Smooth muscle cell (in vitro differentiated cells): ENCODE results near the gene VCAM1. TPM values are rescaled to one million over a fixed set of nuclear protein-coding genes. Genes with fewer than 3 reads are reported as not detected.
"Not testable (repeated sequence)": the region's sequence is repeated elsewhere in the genome, so short reads cannot be mapped to it uniquely, and the experiment has no call there.

Source experiments
- DNase-seq: peaks from one replicate; lab custom pipeline; 2025; ENCODE audit not compliant: unreplicated experiment; lab: John Stamatoyannopoulos, UW
- H2AFZ ChIP-seq: fragments of 200-600 bp; sonication (generic); 2 replicates; pipeline ENCODE4 v1.6.0; 2016; ENCODE audit warnings: antibody characterized with exemption, low read depth, mild to moderate bottlenecking
- H3F3A ChIP-seq: fragments of 200-600 bp; sonication (generic); 2 replicates; pipeline ENCODE4 v1.6.0; 2017; ENCODE audit warnings: antibody characterized with exemption, low read depth
- H3K27ac ChIP-seq: fragments of 200-600 bp; sonication (generic); 2 replicates; pipeline ENCODE4 v1.5.1; 2016; ENCODE audit warnings: low read depth, mild to moderate bottlenecking
- H3K27me3 ChIP-seq: fragments of 200-600 bp; sonication (generic); 2 replicates; pipeline ENCODE4 v1.6.1; 2016; ENCODE audit warnings: low read depth, mild to moderate bottlenecking
- H3K36me3 ChIP-seq: fragments of 200-600 bp; sonication (generic); 2 replicates; pipeline ENCODE4 v1.5.1; 2016; ENCODE audit warnings: low read depth
- H3K4me1 ChIP-seq: fragments of 200-600 bp; sonication (generic); 2 replicates; pipeline ENCODE4 v1.5.1; 2016; ENCODE audit warnings: low read depth
- H3K4me2 ChIP-seq: fragments of 200-600 bp; sonication (generic); 2 replicates; pipeline ENCODE4 v1.6.0; 2016; ENCODE audit warnings: mild to moderate bottlenecking
- H3K4me3 ChIP-seq: fragments of 200-600 bp; sonication (generic); 2 replicates; pipeline ENCODE4 v1.5.1; 2016; ENCODE audit warnings: mild to moderate bottlenecking
- H3K79me2 ChIP-seq: fragments of 200-600 bp; sonication (generic); 2 replicates; pipeline ENCODE4 v1.6.0; 2016; ENCODE audit warnings: low read depth, mild to moderate bottlenecking
- H3K9ac ChIP-seq: fragments of 200-600 bp; sonication (generic); 2 replicates; pipeline ENCODE4 v1.6.0; 2016; ENCODE audit warnings: low read depth
- H3K9me3 ChIP-seq: fragments of 200-600 bp; sonication (generic); replicated peaks from 2 replicates; pipeline ENCODE4 v1.5.1; 2016; ENCODE audit warnings: low read depth
- H4K20me1 ChIP-seq: fragments of 200-600 bp; sonication (generic); 2 replicates; pipeline ENCODE4 v1.6.0; 2016; ENCODE audit warnings: low read depth
- WGBS: methylation state at CpG from one replicate; pipeline ENCODE4 v1.1.7; 2016; ENCODE audit warnings: low lambda C conversion rate; 5-methylcytosine and 5-hydroxymethylcytosine counted together
- polyA plus RNA-seq: library from polyadenylated mRNA; unstranded; fragments of >200 nt; fragmentation: Nextera tagmentation; extraction: Ambion mirVana; gene quantifications from 2 replicates; pipeline ENCODE4 v1.2.1, GENCODE V29; 2016
- total RNA-seq: library from RNA; depleted of rRNA; stranded (reverse); fragments of >200 nt; gene quantifications from 2 replicates; pipeline ENCODE4 v1.2.3, GENCODE V29; 2014
- TF ChIP-seq, protein P1 (sequence below): fragments of 200-600 bp; sonication (generic); IDR thresholded peaks from 2 replicates; pipeline ENCODE4 v1.5.1; 2017; ENCODE audit warnings: borderline replicate concordance, mild to moderate bottlenecking, antibody characterized with exemption; ENCODE audit not compliant: insufficient read depth, poor library complexity, severe bottlenecking

Gene VCAM1
- total and polyA plus RNA-seq, 2 experiments from 2014 or later = 63.8 to 105 TPM

DNA sequence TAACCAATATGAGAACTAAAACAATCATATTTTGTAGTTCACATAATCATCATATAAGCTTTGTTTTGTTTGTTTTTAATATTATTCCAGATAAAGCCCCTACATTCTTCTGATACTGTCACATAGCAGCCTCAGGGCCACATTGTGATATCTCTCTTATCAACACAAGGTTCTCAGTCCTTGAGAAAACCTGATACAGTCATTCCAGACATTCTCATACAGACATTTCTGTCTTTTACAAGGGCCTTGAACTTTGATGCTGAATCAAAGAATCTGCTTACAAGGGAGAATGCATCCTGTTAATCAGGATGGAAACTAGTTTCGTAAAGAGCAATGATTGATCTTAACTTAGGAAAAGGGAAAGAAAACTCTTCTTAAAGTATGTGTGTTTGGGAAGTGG is 12.7 kb upstream of the VCAM1 start:
- peaks cover 7% of the 10 kb centered on the region for H3K4me1 ChIP-seq
- H3K4me2 ChIP-seq = peak overlapping the region; percentile 25
- H3K9ac ChIP-seq = no peak overlapping the region
- no peaks in the 10 kb centered on the region for H3K9me3 ChIP-seq
- H3K27ac ChIP-seq = no peak overlapping the region
- H2AFZ ChIP-seq = peak overlapping the region; percentile 9
- TF ChIP-seq, protein P1, sequence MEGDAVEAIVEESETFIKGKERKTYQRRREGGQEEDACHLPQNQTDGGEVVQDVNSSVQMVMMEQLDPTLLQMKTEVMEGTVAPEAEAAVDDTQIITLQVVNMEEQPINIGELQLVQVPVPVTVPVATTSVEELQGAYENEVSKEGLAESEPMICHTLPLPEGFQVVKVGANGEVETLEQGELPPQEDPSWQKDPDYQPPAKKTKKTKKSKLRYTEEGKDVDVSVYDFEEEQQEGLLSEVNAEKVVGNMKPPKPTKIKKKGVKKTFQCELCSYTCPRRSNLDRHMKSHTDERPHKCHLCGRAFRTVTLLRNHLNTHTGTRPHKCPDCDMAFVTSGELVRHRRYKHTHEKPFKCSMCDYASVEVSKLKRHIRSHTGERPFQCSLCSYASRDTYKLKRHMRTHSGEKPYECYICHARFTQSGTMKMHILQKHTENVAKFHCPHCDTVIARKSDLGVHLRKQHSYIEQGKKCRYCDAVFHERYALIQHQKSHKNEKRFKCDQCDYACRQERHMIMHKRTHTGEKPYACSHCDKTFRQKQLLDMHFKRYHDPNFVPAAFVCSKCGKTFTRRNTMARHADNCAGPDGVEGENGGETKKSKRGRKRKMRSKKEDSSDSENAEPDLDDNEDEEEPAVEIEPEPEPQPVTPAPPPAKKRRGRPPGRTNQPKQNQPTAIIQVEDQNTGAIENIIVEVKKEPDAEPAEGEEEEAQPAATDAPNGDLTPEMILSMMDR = no peak
- no peaks in the 10 kb centered on the region for H3K36me3 ChIP-seq
- H3F3A ChIP-seq = no peaks in the 10 kb centered on the region
- H3K4me3 ChIP-seq = no peak overlapping the region
- 71% methylated on average over 1 of the region's 1 CpG for WGBS
- H4K20me1 ChIP-seq = no peaks in the 10 kb centered on the region
- DNase-seq = no peak
- no peaks in the 10 kb centered on the region for H3K27me3 ChIP-seq
- H3K79me2 ChIP-seq = no peaks in the 10 kb centered on the region

DNA sequence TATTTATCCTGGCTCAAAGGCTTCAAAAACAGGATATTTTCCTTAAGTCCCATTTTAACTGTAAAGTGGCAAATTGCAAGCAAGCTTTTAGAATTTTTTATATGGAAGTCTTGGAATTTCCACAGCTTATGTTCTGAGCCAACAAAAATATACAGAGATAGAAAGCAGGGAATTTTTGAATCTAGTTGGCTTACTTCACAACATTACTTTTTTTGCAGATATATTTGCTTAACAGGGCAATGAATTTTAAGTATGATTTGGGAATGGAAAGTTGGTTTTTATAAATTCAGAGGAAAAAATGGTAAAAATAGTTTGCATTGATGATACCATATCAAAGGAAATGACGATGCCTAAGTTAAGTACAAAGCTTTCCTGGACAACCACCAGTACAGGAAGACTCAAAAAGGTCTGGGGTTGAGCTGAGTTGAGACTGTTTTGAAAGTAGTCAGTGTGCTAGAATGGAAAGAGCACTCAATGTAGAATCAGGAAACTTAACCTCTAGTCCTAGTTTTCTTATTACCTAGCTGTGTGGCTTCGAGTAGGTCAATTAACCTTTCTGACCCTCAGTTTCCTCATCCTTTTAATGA is 11.0 kb upstream of the VCAM1 start:
- H2AFZ ChIP-seq = no peak overlapping the region
- peak overlapping the region; percentile 3 for H3K27ac ChIP-seq
- no peak for DNase-seq
- H3K9ac ChIP-seq = no peak overlapping the region
- no peaks in the 10 kb centered on the region for H3K36me3 ChIP-seq
- H3K4me3 ChIP-seq = no peak overlapping the region
- H3K4me1 ChIP-seq = peaks cover 7% of the 10 kb centered on the region
- no peaks in the 10 kb centered on the region for H4K20me1 ChIP-seq
- no peaks in the 10 kb centered on the region for H3K79me2 ChIP-seq
- TF ChIP-seq, protein P1 = no peak
- WGBS = 53% methylated on average over 2 of the region's 2 CpGs
- H3K27me3 ChIP-seq = no peaks in the 10 kb centered on the region
- H3F3A ChIP-seq = peaks cover 6% of the 10 kb centered on the region
- H3K4me2 ChIP-seq = peak overlapping the region; percentile 38
- H3K9me3 ChIP-seq = no peaks in the 10 kb centered on the region

DNA sequence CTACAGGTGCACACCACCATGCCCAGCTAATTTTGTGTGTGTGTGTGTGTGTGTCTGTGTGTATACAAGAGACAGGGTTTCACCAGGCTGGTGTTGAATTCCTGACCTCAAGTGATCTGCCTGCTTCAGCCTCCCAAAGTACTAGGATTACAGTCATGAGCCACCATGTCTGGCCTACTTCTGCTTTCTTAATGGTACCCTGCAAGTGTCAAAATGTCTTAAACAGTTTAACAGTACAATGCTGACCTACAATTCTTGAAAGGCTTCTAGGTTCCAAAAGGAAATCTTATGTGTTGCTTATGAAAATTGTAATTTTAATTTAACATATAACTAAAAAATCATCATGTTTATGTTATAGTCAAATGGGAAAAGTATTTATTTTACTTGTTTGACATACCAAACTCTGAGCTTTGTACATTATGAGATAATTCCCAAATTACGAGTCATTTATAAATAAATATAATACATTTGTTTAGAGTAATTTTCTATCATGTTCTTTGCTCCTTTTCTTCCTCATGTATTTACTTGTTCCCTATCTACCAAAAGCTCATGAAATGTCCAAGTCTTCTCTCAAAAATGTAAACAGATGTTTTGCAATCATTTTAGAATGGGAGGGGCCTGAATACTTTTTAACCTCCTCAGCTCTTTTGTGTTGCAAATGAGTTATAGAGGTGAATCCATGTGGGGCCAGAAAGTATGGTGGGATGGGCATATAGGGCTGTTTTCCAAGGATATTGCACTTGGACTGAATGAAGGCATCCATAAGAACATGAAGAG is 8.4 kb upstream of the VCAM1 start:
- Histone ChIP-seq H3K36me3 (no peaks in the 10 kb centered on the region), H3K9ac (no peak overlapping the region), H3K4me1 (peaks cover 7% of the 10 kb centered on the region), H3K4me2 (peak overlapping the region; percentile 22), H3K9me3 (no peaks in the 10 kb centered on the region), H2AFZ (no peak overlapping the region), H3K4me3 (no peak overlapping the region), H4K20me1 (no peaks in the 10 kb centered on the region), H3K27me3 (no peaks in the 10 kb centered on the region), H3K79me2 (no peaks in the 10 kb centered on the region), H3F3A (peaks cover 6% of the 10 kb centered on the region), H3K27ac (no peak overlapping the region)
- 47% methylated on average over 1 of the region's 1 CpG for WGBS
- TF ChIP-seq, protein P1 = no peak
- DNase-seq = no peak

- H3K9me3 ChIP-seq, H3K9ac ChIP-seq, H3F3A ChIP-seq, H3K36me3 ChIP-seq, H4K20me1 ChIP-seq, H3K4me3 ChIP-seq, DNase-seq, H3K79me2 ChIP-seq, H3K4me1 ChIP-seq, H3K27me3 ChIP-seq: not testable (repeated sequence)
- H2AFZ ChIP-seq = peak overlapping the region; percentile 24
- peak overlapping the region; percentile 85 for H3K27ac ChIP-seq
- H3K4me2 ChIP-seq = peak overlapping the region; percentile 14
- 58% methylated on average over 15 of the region's 15 CpGs for WGBS
Measured at GRCh38 chr1:100713027-100713426, 6.5 kb upstream of the VCAM1 start.
